HL-60/S4 (cell line): Measurements from ENCODE around the gene ZFP36L2.

Source experiments
- in situ Hi-C: fragments of 300-500 bp; cut with MboI; formaldehyde crosslinking; loops from 2 replicates; pipeline ENCODE4 v1.14.3; 2022; ENCODE audit warnings: low sequenced_read_pairs

ZFP36L2 gene, protein sequence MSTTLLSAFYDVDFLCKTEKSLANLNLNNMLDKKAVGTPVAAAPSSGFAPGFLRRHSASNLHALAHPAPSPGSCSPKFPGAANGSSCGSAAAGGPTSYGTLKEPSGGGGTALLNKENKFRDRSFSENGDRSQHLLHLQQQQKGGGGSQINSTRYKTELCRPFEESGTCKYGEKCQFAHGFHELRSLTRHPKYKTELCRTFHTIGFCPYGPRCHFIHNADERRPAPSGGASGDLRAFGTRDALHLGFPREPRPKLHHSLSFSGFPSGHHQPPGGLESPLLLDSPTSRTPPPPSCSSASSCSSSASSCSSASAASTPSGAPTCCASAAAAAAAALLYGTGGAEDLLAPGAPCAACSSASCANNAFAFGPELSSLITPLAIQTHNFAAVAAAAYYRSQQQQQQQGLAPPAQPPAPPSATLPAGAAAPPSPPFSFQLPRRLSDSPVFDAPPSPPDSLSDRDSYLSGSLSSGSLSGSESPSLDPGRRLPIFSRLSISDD

DNA sequence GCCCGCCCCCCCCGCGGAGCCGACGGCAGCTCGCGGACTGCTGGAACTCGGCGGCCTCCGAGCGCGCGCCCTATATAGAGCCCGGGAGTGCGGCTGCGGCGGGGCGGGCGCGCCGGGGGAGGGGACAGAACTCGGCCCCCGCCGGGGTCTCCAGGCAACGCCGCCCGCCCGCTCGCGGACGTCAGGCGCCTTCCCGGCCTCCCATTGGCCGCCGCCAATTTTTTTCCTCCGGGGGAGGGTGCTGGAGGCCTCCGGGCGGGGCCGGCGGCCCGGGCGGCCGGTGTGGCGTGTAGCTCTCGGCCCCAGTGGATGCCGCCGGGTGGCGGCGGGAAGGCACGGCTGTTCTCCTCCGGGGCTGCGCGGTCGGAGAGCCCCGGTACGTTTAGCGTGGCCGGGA, at the start of gene ZFP36L2:
TSS of gene ZFP36L2 (minus strand) at position 49 of the 397 bp plus-strand sequence. CDS start 291 bp downstream, outside the sequence.
- in situ Hi-C loops, result loop anchor here (10.0 to 25.0 kb wide), 2 partner anchors 252 to 389 kb away; no protein-coding TSS in a partner anchor

DNA sequence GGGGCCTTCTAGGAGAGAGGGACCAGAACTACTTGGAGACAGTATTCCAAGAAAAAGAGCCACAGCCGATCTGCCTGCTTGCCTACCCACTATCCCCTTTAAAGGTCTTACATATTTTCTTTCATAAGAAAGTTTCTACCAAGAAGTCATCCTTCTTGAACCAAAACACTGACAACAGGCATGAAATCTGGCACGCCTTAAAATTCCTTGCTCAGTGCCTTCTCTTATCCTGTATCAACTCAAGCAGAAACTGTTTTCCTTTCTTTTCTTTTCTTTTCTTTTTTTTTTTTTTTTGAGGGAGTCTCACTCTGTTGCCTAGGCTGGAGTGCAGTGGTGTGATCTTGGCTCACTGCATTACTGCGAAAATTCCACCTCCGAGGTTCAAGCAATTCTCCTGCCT, 48.3 kb upstream of the ZFP36L2 start:
- in situ Hi-C loops, result no loop called here

DNA sequence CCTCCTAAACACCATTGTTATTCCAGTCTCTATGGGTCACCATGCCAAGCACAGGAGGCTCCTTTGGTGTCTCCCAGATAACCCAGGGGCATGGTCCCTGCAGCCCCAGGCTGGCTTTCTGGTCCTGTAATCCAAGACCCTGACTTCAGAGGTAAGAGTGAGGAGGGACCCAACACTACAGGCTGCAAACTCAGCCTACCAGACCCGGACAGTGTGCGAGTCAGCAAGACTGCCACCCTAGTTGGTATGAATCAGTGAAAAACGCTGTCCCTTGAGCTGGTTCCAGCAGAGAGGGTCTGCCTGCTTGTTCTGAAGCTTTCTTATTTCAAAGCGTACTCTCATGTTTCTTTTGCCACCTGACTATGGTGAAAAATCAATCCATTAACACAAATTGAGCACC, 47.6 kb upstream of the ZFP36L2 start:
- in situ Hi-C loops, result no loop called here

DNA sequence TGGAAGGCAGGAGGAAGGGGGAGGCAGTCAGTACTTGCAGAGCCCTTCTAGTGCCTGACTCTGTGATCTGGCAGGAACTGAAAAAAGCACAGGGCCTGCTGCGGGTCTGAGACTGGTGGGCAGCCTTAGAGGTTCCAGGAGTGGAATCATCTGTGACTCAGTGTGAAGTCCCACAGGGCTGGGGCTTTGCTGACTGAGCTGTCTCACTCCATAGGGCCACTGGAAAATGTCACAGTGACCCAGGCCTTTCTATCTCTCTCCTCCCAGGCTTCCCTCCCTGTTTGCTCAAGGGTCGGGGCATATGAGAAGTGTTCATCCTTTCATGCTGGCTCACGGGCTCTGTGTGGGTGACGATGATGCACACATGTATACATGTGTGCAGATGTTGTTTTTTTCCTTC, 47.1 kb upstream of the ZFP36L2 start:
- in situ Hi-C loops, result no loop called here

DNA sequence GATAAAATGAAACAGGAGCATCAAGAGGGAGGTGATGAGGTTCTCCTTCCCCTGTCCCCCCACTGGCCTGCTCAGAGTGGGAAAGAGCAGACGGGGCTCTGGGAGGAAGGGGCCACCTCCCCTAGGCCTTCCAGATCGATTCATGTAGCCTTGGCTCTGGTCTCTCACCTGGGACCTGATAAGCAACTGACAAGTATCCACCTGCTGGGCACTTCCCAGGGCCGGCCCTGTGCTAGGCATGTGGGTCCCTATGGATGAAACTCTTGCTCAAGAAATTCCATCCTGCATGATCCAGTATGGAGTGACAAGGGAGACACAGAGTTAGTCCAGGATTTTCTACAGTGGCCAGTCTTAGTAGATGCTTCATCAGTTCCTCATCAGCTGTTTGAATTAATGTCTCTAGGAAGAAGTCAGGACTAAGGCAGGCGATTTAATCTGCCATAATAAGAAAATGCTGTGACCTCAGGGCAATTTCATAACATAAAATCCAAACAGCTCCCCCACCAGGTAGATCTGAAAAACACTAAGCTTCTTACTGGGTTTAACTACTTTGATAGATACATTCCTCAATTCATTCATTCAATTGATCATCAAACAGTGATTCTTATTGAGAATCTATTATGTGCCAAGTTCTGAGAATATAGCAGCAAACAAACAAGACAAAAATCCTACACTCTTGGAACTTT, 44.7 kb upstream of the ZFP36L2 start:
- in situ Hi-C loops, result no loop called here

DNA sequence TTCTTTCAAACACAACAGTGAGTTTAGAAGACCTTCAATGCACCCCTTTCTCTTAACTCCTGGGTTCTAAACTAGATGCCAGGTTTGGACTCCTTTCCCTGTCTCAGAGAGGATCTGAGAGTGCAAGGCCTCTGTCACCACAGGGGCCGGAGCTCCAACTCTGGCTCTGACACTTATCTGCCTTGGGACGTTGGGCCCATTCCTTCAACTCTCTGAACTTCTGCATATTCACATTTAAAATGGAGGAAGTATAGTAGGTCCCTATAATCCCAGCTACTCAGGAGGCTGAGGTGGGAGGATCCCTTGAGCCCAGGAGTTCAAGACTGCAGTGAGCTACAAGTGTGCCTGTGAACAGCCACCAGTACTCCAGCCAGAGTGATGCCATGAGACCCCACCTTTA, 44.1 kb upstream of the ZFP36L2 start:
- in situ Hi-C loops, result no loop called here

DNA sequence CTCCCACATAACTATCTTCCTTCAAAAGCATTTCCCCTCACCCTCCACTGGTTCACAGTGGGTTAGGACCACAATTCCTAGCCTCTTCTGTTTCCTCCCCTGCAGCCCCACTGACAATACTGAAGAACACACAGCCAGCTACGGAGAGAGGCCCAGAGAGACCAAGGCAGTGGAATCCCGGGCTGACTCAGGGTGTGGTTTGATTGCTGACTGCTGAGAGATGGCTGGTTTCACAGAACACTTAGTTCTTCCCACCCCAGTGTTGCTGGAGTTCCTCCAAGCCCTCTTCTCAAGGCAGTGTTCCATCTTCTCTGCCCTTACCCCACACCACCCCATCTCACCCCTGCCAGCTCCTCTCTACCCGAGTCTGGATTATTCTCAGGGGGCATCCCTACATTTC, 43.3 kb upstream of the ZFP36L2 start:
- in situ Hi-C loops, result no loop called here

DNA sequence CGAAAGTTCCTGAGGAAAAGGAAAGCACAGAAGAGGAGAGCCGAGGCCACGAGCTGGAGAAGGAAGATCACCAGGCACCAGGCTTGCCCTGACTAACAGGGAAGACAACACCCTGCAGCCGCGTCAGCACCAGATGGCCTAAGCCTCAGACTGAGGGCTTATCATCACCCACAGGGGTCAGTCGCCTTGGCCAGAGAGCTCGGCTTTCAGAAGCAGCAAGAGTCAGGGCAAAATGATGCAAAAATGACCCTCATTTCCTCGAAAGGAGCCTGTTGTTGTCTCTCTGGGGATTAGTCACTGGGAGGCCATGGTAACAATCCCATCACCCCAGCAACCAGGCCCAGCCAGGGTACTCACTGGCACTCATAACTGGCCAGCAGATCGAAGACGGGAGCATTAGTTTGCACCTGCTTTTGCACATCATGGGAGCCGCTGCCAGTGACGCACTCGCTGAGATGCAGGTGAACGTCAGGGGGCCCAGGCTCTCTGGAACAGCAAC, 42.7 kb upstream of the ZFP36L2 start:
- in situ Hi-C loops, result no loop called here

DNA sequence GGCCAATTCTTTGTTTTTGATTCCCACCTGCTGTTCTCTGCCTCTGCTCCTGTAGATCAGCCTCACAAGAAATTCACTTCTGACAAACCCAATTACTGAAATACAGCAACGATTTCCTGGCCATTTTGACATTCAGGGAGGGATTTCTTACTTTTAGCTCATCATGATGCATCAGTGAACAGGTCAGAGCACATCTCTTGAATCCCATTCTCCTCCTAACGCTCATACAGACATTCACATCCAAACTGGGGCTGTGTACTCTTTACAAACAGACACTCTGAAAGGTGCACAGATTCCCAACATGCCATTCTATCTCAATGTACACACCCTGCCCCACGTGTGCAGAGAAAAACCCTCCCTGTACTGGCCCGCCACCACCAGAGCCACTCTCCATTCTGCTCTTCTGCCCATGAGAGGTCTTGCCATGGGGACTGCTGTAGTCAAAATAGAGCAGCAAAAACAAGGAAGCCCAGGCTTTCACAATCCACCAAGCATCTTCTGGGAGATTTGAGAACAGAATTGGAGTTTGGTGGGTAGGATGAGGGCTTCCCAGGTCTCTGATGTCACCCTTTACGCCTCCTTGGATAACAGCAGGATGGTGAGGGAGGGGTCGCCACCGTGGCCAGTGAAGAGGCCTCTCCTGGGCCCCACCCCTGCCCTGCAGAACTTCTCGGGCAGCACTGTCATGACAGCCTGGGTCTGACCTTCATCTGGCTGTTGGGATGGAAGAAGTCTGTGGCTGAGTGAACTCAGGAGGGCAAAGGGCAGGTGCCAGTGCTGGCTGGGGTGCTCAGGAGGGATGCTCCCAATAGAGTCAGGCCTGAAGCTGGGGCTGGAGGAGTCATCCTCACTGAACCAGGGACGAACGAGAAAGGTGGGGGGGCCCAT, 41.9 kb upstream of the ZFP36L2 start:
- in situ Hi-C loops, result no loop called here

DNA sequence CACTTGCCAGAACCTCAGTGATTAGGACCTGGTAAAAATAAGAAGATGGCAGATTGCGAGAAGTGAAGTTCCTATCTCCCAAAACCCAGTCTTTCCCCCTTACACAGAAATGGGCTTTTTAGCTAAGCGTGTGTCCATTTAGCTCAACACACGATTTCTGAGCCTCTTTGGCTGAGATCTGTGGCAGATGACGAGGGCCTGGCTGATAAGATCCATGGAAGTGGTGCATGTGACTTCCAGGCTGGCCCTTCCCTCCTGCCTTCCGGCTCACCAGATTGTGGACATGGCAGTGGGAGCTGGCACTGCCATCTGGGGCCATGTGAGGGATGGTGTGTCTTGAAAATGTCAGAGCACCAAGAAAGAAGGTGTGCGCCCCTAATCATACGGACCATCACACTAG, 41.0 kb upstream of the ZFP36L2 start:
- in situ Hi-C loops, result no loop called here

DNA sequence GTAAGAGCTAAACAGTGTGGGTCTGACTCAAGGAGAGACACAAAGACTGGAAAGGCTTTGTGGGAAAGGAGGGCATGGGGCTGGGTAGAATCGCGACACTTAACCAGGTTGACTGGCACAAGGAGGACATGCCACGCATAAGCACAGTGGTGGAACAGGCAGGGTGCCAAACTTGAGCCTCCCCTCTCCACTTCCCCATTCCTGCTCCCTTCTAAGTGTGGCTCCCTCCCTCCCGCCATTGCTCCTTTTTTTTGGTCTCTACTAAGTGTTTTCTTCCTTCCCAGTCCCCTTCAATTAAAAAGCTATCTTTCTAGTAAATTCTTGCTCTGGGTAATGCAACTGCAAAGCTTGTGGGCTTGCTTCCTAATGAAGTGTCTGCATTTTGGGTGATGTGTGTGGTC, 40.3 kb upstream of the ZFP36L2 start:
- in situ Hi-C loops, result no loop called here

DNA sequence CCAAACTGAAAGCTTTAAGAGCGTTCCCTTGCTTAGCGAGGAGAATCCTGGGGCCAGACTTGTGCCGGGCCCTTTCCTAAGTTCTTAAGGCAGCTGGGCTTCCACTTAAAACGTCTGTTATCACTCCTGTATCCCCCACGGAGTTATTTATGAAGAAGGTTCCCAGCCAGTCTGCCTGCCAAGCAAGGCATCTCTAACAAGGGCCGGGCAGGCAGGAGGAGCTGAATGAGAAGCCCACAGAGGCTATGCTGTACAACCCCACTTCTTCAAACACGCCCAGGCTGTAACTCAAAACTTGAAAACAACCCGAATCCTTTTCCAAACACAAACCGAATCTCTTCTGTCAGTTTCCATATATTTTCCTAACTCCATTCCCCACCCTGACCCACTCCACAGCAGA, 39.0 kb upstream of the ZFP36L2 start:
- in situ Hi-C loops, result no loop called here

DNA sequence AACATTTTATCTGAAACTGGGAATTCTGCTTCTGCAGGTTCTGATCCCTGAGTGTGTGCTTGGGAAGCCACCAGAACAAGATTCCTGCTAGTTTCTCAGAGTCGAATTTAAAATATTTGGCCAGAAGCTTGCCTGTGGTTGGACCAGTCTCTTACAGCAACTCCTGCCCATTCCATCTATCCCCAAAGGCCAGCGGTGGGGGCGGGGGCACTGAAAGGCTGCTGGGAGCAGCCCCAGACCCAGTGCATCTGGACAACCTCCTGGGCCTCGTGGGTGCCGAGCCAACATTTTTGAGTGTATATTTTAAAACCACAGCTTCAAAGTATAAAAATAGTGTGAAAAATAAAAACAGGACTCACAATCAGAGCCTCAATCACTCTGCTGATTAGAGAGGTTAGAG, 38.6 kb upstream of the ZFP36L2 start:
- in situ Hi-C loops, result no loop called here

DNA sequence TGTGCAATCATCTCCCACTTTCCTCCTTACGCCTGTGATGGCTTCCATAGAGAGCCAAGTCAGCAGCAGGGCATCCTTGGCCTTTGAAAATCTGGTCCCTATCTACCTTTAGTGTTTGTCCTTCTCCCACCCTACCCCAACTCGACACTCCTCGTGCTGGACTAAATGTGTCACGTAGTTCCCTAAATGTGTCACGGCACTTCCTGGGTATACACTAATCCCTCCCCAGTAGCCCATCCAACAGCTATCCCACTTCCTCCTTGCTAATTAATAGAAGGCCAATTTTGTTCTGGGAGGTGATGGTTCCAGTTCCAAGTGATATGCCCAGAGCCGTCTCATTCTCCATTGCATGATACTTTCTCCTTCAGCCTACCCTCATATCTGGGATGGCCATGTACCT, 36.5 kb upstream of the ZFP36L2 start:
- in situ Hi-C loops, result no loop called here

DNA sequence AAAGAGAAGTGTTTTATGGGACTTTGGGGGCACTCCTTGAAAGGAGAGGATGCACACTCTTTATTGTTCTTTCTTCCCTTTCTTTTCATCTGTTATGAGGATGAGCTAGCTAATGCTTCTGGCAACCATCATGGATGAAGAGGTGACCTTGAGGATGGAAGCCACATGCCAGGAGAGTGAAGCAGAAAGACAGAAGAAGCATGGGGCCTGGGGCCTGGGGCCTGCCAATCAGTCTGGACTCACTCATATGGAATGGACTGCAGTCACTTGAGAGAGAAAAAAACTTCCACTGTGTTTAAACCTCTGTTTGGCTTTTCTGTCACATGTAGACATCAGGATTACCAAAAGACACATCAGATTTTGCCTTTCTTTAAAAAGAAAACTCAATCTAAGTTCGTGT, 35.8 kb upstream of the ZFP36L2 start:
- in situ Hi-C loops, result no loop called here

DNA sequence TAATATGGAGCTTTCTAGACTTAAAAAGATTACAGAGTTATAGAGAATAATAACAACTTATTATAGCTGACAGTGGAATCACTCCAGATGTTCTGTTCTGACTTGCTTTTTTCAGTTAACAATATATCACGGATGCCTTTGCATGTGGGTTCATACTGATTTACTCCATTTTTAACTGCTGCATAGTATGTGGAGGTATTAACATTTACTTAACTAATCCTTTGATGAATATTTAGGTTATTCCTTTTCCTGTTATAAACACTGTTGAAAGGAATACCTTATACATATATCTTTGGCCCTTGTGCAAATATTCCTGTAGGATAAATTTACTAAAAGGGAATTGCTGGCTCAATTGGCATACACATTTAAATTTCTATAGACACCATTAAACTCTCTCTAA, 33.1 kb upstream of the ZFP36L2 start:
- in situ Hi-C loops, result no loop called here

DNA sequence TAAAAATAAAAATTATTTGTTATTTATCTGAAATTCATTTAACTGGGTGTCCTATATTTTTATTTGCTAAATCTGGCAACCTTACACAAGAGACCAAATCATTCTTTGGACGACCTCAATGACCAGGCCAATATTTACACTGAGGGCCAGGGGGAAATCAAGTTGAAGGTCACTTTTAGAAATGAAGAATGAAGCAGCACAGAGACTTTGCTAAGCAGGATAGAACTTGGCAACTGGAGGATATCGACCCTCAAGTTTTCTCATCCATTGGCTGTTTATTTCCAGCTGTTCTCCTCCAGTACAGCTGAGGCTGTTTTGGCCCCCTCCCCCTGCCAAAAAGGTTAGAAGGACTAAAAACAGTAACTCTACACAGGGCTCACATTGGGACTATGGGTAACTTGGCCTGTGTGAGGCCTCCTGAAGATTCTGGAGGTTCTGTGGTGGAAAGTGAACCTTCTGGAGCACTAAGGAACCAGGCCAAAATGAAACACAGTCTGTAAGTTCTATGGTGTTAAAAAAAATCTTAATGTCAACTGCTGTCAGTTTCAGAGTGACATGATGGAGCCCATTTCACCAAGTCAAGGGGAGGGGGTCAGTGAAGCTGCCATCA, 32.2 kb upstream of the ZFP36L2 start:
- in situ Hi-C loops, result no loop called here

DNA sequence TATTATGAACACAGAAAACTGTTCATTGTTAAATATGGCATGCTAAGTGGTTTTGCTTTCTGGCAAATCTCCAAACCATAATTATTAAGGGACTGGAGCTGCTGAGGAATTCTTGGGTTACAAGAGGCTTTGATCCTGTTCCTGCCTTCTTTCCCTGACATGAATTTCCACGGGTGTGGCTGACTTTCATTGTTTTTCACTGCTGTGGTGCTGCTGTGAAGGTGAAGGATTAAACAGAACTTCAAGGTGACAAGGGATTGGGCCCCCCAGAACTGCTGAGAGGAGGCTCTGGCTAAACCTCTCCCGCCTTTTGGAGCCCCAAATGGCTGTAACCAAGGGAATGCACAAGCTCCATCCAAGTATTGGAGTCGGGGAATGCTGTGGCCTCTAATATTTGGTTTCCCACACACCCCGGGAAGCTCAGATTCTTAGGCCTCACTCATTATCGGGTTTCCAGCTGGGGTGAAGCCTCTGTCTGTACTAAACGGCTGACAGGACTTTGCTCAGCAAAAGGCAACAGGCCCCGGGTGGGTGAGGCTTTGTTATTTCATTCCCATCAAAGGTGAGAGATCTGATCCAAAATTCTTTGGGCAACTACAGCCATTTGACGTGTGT, 29.0 kb upstream of the ZFP36L2 start:
- in situ Hi-C loops, result no loop called here

DNA sequence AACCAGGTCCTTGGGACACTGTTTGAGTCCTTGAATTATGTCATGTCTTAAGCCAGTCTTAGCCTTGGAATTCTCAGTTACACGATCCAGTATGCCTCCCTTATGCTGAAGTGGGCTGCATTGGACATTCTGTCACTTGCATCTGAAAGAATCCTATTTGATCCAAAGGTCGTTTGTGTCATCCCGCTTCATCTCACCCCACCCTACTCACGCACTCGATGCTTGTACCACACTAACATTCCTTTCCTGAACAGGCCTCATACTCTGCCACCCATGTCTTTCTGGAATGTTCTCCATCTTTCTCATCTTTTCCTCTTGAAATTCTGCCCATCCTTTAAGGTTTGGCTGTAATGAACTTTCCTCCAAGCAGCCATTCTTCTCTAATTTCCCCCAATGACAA, 27.9 kb upstream of the ZFP36L2 start:
- in situ Hi-C loops, result no loop called here

DNA sequence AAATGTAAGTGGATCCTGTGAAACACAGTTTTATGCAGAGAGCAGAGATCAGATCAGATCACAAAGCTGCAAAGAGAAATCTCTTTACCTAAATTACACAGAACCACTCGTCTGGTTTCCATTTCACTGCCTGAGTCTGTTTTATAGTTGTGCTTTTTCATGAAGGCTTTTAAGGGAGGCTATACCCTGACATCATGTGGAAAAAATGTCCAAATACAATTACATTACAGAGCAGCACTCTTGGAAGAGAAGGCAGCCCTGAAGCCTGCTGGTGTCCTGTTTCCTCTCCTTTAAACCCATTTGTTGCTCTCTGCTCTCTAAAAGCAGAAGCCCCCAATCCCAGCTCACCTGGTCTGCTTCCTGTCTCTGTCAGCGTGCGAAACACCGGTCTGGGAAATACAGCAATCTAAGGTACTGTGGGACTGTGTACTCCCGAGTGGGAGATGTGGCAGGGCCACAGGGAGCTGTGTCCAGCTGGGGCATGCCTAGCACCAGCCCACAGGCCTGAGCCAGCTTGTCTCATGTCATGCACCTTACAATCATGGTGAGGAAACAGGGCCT, 24.8 kb upstream of the ZFP36L2 start:
- in situ Hi-C loops, result no loop called here
